Loucy (cell line): Measurements from ENCODE around the gene GALNT18.

Experiments
- CTCF ChIP-seq: fragments of 200-600 bp; sonication (generic); conservative IDR thresholded peaks from 2 replicates; pipeline ENCODE4 v1.5.1; 2014; ENCODE audit warnings: mild to moderate bottlenecking, antibody characterized with exemption, low read length
- EZH2phosphoT487 ChIP-seq: fragments of 200-600 bp; IDR thresholded peaks from 2 replicates; pipeline ENCODE4 v1.6.1; 2018; ENCODE audit warnings: antibody characterized with exemption, mild to moderate bottlenecking, moderate library complexity, borderline replicate concordance

GRCh38 chr11:11545285-11546275, 76.2 kb downstream of the GALNT18 start:
- TF ChIP-seq CTCF (no peak), EZH2phosphoT487 (no peak)
